ENCODE measurements around the gene NEU3.

GRCh38 chr11:75047191-75047590 lies 58.5 kb downstream of the NEU3 start:
- TF ChIP-seq CTCF (IDR thresholded peaks at IDR 0.05) (no peak), POLR2A (IDR thresholded peaks at IDR 0.05) (no peak), EP300 (IDR thresholded peaks at IDR 0.05) (no peak)

Measured in ovary (tissue), 3 donors.